DOHH2 (cell line): ENCODE data around the gene CTBP1.

ENCODE experiments used
- H3F3A ChIP-seq: fragments of 200-600 bp; sonication (generic), shearing (Covaris generic); 2 replicates; pipeline ENCODE4 v1.6.0; 2016; ENCODE audit warnings: antibody characterized with exemption, mild to moderate bottlenecking; ENCODE audit not compliant: control insufficient read depth, insufficient read depth
- H3K27ac ChIP-seq: fragments of 200-600 bp; sonication (generic); 2 replicates; pipeline ENCODE4 v1.5.1; 2014; ENCODE audit warnings: low read depth, mild to moderate bottlenecking, low read length, moderate library complexity
- H3K27me3 ChIP-seq: fragments of 200-600 bp; sonication (generic); 2 replicates; pipeline ENCODE4 v1.6.1; 2014; ENCODE audit warnings: mild to moderate bottlenecking, low read length, mixed read lengths; ENCODE audit not compliant: control insufficient read depth
- H3K36me3 ChIP-seq: fragments of 200-600 bp; sonication (generic); 2 replicates; pipeline ENCODE4 v1.6.1; 2014; ENCODE audit warnings: mild to moderate bottlenecking, low read length, moderate library complexity, mixed read lengths; ENCODE audit not compliant: control insufficient read depth
- H3K4me1 ChIP-seq: fragments of 200-600 bp; sonication (generic); 2 replicates; pipeline ENCODE4 v1.6.1; 2014; ENCODE audit warnings: mild to moderate bottlenecking, low read length, mixed read lengths; ENCODE audit not compliant: control insufficient read depth
- H3K4me2 ChIP-seq: fragments of 200-600 bp; sonication (generic); 2 replicates; pipeline ENCODE4 v1.6.0; 2014; ENCODE audit warnings: mild to moderate bottlenecking, low read length, moderate library complexity
- H3K4me3 ChIP-seq: fragments of 200-600 bp; sonication (generic); 2 replicates; pipeline ENCODE4 v1.5.1; 2014; ENCODE audit warnings: mild to moderate bottlenecking, low read length, mixed read lengths
- H3K79me2 ChIP-seq: fragments of 200-600 bp; sonication (generic); 2 replicates; pipeline ENCODE4 v1.6.1; 2014; ENCODE audit warnings: mild to moderate bottlenecking, low read length, mixed read lengths; ENCODE audit not compliant: control insufficient read depth
- H3K9me2 ChIP-seq: fragments of 200-600 bp; sonication (generic); replicated peaks from 2 replicates; pipeline ENCODE4 v1.6.1; 2014; ENCODE audit warnings: mild to moderate bottlenecking, low read length, mixed read lengths; ENCODE audit not compliant: control insufficient read depth
- H3K9me3 ChIP-seq: fragments of 200-600 bp; sonication (generic); 2 replicates; pipeline ENCODE4 v1.6.1; 2014; ENCODE audit warnings: antibody characterized with exemption, low read length, mixed read lengths; ENCODE audit not compliant: control insufficient read depth, insufficient read depth
- H4K20me1 ChIP-seq: fragments of 200-600 bp; sonication (generic); 2 replicates; pipeline ENCODE4 v1.6.0; 2014; ENCODE audit warnings: low read depth, mild to moderate bottlenecking, antibody characterized with exemption, low read length, moderate library complexity; ENCODE audit not compliant: control insufficient read depth, insufficient read depth
- EZH2phosphoT487 ChIP-seq: fragments of 200-600 bp; sonication (generic); IDR thresholded peaks from 2 replicates; pipeline ENCODE4 v1.6.1; 2017; ENCODE audit warnings: borderline replicate concordance, mild to moderate bottlenecking, antibody characterized with exemption, low read length, moderate library complexity, mixed read lengths
- TF ChIP-seq, protein P1 (sequence below): fragments of 200-600 bp; sonication (generic); IDR thresholded peaks from one replicate; pipeline ENCODE4 v1.5.1; 2014; ENCODE audit warnings: antibody characterized with exemption, mild to moderate bottlenecking, low read depth, low read length; ENCODE audit not compliant: poor library complexity, severe bottlenecking

CTBP1 gene

DNA sequence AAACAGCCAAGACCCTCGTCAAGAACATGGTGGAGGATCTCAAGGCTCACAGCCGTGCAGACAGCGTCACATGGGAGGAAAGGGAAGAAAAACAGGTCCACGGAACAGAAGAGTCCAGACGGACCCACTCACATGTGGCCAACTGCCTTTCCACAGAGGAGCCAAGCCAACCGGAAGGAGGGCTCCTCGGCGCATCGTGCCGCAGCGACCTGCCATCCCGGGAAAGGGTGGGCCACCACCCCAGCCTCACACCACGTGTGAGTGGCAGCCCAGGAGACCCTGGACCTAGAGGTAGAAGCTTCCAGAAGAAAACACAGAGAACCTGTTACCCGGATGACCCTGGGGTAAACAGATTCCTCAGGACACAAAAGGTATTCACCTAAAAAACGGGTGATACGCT lies 28.4 kb downstream of the CTBP1 start:
- H3K27ac ChIP-seq, result peak overlapping the region; percentile 99
- H4K20me1 ChIP-seq, result no peaks in the 10 kb centered on the region
- no peaks in the 10 kb centered on the region for H3K9me2 ChIP-seq
- peaks cover 80% of the 10 kb centered on the region for H3K36me3 ChIP-seq
- peak overlapping the region; percentile 51 for H3K4me3 ChIP-seq
- peaks cover 53% of the 10 kb centered on the region for H3K79me2 ChIP-seq
- peaks cover 55% of the 10 kb centered on the region for H3F3A ChIP-seq
- no peaks in the 10 kb centered on the region for H3K9me3 ChIP-seq
- no peak for TF ChIP-seq EZH2phosphoT487
- TF ChIP-seq, protein P1, sequence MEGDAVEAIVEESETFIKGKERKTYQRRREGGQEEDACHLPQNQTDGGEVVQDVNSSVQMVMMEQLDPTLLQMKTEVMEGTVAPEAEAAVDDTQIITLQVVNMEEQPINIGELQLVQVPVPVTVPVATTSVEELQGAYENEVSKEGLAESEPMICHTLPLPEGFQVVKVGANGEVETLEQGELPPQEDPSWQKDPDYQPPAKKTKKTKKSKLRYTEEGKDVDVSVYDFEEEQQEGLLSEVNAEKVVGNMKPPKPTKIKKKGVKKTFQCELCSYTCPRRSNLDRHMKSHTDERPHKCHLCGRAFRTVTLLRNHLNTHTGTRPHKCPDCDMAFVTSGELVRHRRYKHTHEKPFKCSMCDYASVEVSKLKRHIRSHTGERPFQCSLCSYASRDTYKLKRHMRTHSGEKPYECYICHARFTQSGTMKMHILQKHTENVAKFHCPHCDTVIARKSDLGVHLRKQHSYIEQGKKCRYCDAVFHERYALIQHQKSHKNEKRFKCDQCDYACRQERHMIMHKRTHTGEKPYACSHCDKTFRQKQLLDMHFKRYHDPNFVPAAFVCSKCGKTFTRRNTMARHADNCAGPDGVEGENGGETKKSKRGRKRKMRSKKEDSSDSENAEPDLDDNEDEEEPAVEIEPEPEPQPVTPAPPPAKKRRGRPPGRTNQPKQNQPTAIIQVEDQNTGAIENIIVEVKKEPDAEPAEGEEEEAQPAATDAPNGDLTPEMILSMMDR, result no peak
- H3K27me3 ChIP-seq, result no peaks in the 10 kb centered on the region
- H3K4me2 ChIP-seq, result peak overlapping the region; percentile 82
- peaks cover 74% of the 10 kb centered on the region for H3K4me1 ChIP-seq

DNA sequence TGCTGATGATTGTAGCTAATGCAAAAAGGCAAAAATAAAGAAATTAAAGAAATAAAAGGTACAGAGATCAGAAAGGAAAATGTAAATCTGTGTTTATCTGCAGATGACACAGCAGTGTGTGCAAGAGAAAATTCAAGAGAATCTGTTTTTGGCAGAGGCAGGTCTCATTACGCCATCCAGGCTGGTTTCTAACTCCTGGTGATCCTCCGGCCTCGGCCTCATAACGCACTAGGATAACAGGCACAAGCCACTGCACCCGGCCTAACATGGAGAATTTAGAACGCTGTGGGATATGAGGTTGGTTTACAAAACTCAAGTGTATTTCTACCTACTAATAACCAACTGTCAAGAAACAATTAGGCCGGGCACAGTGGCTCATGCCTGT lies 29.4 kb downstream of the CTBP1 start:
- Histone ChIP-seq H3K4me2 (peak overlapping the region; percentile 82), H3K9me3 (no peaks in the 10 kb centered on the region), H3K79me2 (peaks cover 55% of the 10 kb centered on the region), H3F3A (peaks cover 56% of the 10 kb centered on the region), H3K36me3 (peaks cover 78% of the 10 kb centered on the region), H3K27ac (peak overlapping the region; percentile 99), H3K9me2 (no peaks in the 10 kb centered on the region), H3K4me1 (peaks cover 84% of the 10 kb centered on the region), H3K4me3 (peak overlapping the region; percentile 51), H4K20me1 (no peaks in the 10 kb centered on the region), H3K27me3 (no peaks in the 10 kb centered on the region)
- TF ChIP-seq, protein P1, result no peak
- no peak for TF ChIP-seq EZH2phosphoT487

DNA sequence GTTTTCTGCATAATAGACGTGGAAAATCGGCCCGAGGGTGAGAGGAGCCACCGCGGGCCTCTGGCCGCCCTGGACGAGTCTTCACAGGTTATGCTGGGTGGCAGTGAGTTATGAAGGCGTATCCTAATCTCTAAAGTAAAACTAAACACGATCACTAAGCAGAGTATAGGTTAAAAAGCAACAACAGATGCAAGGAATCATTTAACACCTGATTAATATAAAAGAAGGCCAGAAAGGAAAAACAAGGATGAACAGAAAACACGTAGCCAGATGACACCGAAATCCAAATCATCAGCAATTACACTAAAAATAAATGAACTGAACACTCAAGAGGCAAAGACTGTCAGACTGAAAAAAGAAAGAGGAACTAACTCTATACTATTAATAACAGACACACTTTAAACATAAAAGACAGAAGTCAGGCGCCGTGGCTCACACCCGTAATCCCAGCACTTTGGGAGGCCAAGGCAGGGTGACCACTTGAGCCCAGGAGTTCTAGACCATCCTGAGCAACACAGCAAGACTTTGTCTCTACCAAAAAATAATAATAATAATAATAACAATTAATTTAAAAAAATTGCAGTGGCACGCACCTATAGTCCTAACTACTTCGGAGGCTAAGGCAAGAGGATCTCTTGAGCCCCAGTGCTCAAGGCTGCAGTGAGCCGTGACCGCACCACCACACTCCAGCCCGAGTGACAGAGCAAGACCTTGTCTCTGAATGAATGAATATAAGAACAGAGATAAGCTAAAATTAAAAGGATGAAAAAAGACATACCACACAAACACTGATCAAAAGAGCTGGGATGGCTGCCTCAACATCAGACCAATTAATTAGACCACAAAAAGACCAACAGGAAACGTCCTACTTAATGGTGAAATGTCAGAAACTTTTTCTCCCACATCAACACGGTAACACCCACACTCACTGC lies 30.0 kb downstream of the CTBP1 start:
- no peaks in the 10 kb centered on the region for H4K20me1 ChIP-seq
- H3K9me2 ChIP-seq, result no peaks in the 10 kb centered on the region
- H3K79me2 ChIP-seq, result peaks cover 55% of the 10 kb centered on the region
- H3K36me3 ChIP-seq, result peaks cover 78% of the 10 kb centered on the region
- peak overlapping the region; percentile 82 for H3K4me2 ChIP-seq
- H3K27ac ChIP-seq, result peak overlapping the region; percentile 99
- H3K4me3 ChIP-seq, result peak overlapping the region; percentile 51
- TF ChIP-seq EZH2phosphoT487, result no peak
- TF ChIP-seq, protein P1, result no peak
- peaks cover 56% of the 10 kb centered on the region for H3F3A ChIP-seq
- no peaks in the 10 kb centered on the region for H3K27me3 ChIP-seq
- H3K4me1 ChIP-seq, result peaks cover 87% of the 10 kb centered on the region
- no peaks in the 10 kb centered on the region for H3K9me3 ChIP-seq
